ENCODE results near the gene FDPS. TPM values are rescaled to one million over a fixed set of nuclear protein-coding genes. Genes with fewer than 3 reads are reported as not detected.

FDPS gene
- total RNA-seq, 1 donor from 2014 or later, result 361 TPM

Other genes starting within 250 kb of the FDPS start
- 9.2 and 10.5 TPM in 2 replicates for gene EFNA4, start 245.1 kb upstream of the FDPS start, total RNA-seq
- 6.0 and 7.1 TPM in 2 replicates for gene EFNA3, start 230.0 kb upstream of the FDPS start, total RNA-seq
- gene EFNA1, start 181.0 kb upstream of the FDPS start, total RNA-seq, result 0.18 and 0.39 TPM in 2 replicates
- 56.9 and 58.0 TPM in 2 replicates for gene SLC50A1, start 173.0 kb upstream of the FDPS start, total RNA-seq
- 49.0 and 51.0 TPM in 2 replicates for gene DPM3, start 168.3 kb upstream of the FDPS start, total RNA-seq
- 237 and 247 TPM in 2 replicates for gene KRTCAP2, start 135.6 kb upstream of the FDPS start, total RNA-seq
- gene TRIM46, start 135.0 kb upstream of the FDPS start, total RNA-seq, result 10.7 and 11.5 TPM in 2 replicates
- 10.4 and 13.1 TPM in 2 replicates for gene THBS3, start 101.0 kb upstream of the FDPS start, total RNA-seq
- 58.6 and 64.0 TPM in 2 replicates for gene MTX1, start 100.2 kb upstream of the FDPS start, total RNA-seq
- gene ENTREP3, start 53.4 kb upstream of the FDPS start, total RNA-seq, result 42.5 and 45.5 TPM in 2 replicates
- gene SCAMP3, start 46.5 kb upstream of the FDPS start, total RNA-seq, result 113 and 123 TPM in 2 replicates
- 95.7 and 96.8 TPM in 2 replicates for gene CLK2, start 35.4 kb upstream of the FDPS start, total RNA-seq
- gene HCN3, start 31.4 kb upstream of the FDPS start, total RNA-seq, result 4.8 and 5.4 TPM in 2 replicates
- gene PKLR, start 7.4 kb upstream of the FDPS start, total RNA-seq, result not detected in 2 replicates
- 31.4 and 34.5 TPM in 2 replicates for gene RUSC1, start 12.0 kb downstream of the FDPS start, total RNA-seq